Stomach smooth muscle (tissue), 2 donors: ENCODE results near the gene SETDB1.
A peak's percentile ranks its signal among the peaks of the same experiment; 100 is the strongest.

Experiments
- H3K27ac ChIP-seq: one replicate; pipeline ENCODE4 v1.7.0; 2013; ENCODE audit warnings: mild to moderate bottlenecking, low read length, inconsistent platforms
- H3K27me3 ChIP-seq, 2 donors: one replicate each; pipeline ENCODE4 v1.7.0; 2013; ENCODE audit warnings: low read length in 2 of 2; ENCODE audit not compliant: insufficient read depth in 2 of 2, control insufficient read depth in 1 of 2
- H3K36me3 ChIP-seq, 2 donors: one replicate each; pipeline ENCODE4 v1.7.0; 2013; ENCODE audit warnings: low read length in 2 of 2; ENCODE audit not compliant: control insufficient read depth in 2 of 2, insufficient read depth in 2 of 2
- H3K4me1 ChIP-seq: one replicate; pipeline ENCODE4 v1.7.0; 2013; ENCODE audit warnings: low read length; ENCODE audit not compliant: control insufficient read depth, insufficient read depth
- H3K4me3 ChIP-seq, 2 donors: one replicate each; pipeline ENCODE4 v1.7.0; 2013; ENCODE audit warnings: low read length in 2 of 2
- H3K9ac ChIP-seq, 2 donors: one replicate each; pipeline ENCODE4 v1.7.0; 2013; ENCODE audit warnings: low read length in 2 of 2, mild to moderate bottlenecking in 1 of 2
- H3K9me3 ChIP-seq, 2 donors: one replicate each; pipeline ENCODE4 v1.7.0; 2013; ENCODE audit warnings: low read length in 2 of 2; ENCODE audit not compliant: control insufficient read depth in 2 of 2
- donor health status: healthy.
- donor health status: Pancreatic carcinoma.

Gene SETDB1

GRCh38 chr1:150966011-150966410 is 39.8 kb downstream of the SETDB1 start:
- peaks cover 15% of the 10 kb centered on the region for H3K4me1 ChIP-seq
- H3K36me3 ChIP-seq, result peaks cover 62 to 65% of the 10 kb centered on the region in 2 donors
- H3K9ac ChIP-seq, result no peak overlapping the region
- peak overlapping the region; percentile 31 for H3K27ac ChIP-seq
- no peak overlapping the region for H3K4me3 ChIP-seq
- H3K27me3 ChIP-seq, result no peaks in the 10 kb centered on the region
- no peaks in the 10 kb centered on the region for H3K9me3 ChIP-seq

GRCh38 chr1:150967936-150968335 is 41.8 kb downstream of the SETDB1 start:
- H3K9ac ChIP-seq, result no peak overlapping the region
- H3K27me3 ChIP-seq, result no peaks in the 10 kb centered on the region
- no peak overlapping the region for H3K4me3 ChIP-seq
- peaks cover 51 to 52% of the 10 kb centered on the region in 2 donors for H3K36me3 ChIP-seq
- H3K9me3 ChIP-seq, result no peaks in the 10 kb centered on the region
- H3K4me1 ChIP-seq, result peaks cover 34% of the 10 kb centered on the region
- H3K27ac ChIP-seq, result no peak overlapping the region

- no peaks in the 10 kb centered on the region for H3K27me3 ChIP-seq
- H3K36me3 ChIP-seq, result peaks cover 47 to 48% of the 10 kb centered on the region in 2 donors
- no peak overlapping the region for H3K9ac ChIP-seq
- H3K4me1 ChIP-seq, result peaks cover 39% of the 10 kb centered on the region
- H3K27ac ChIP-seq, result no peak overlapping the region
- H3K4me3 ChIP-seq, result no peak overlapping the region
- no peaks in the 10 kb centered on the region for H3K9me3 ChIP-seq
These were observed 42.3 kb downstream of the SETDB1 start for GRCh38 chr1:150968491-150968890.

- Histone ChIP-seq H3K27ac (no peak overlapping the region), H3K36me3 (peaks cover 35 to 36% of the 10 kb centered on the region in 2 donors), H3K4me1 (peaks cover 46% of the 10 kb centered on the region)
These were observed 43.5 kb downstream of the SETDB1 start for GRCh38 chr1:150969626-150970025.

GRCh38 chr1:150970808-150971582 is 44.8 kb downstream of the SETDB1 start:
- peaks cover 28 to 29% of the 10 kb centered on the region in 2 donors for H3K36me3 ChIP-seq
- peak overlapping the region; percentile 6 to 29 for H3K9ac ChIP-seq
- H3K27ac ChIP-seq, result peak overlapping the region; percentile 84
- peak overlapping the region; percentile 34 to 86 for H3K4me3 ChIP-seq
- peaks cover 48% of the 10 kb centered on the region for H3K4me1 ChIP-seq
- H3K9me3 ChIP-seq, result no peaks in the 10 kb centered on the region
- no peaks in the 10 kb centered on the region for H3K27me3 ChIP-seq

More at GRCh38 chr1:150969626-150970025, 43.5 kb downstream of the SETDB1 start:
- Histone ChIP-seq H3K9me3 (no peaks in the 10 kb centered on the region), H3K4me3 (no peak overlapping the region), H3K9ac (no peak overlapping the region), H3K27me3 (no peaks in the 10 kb centered on the region)

- peak overlapping the region; percentile 18 to 29 for H3K9ac ChIP-seq
- no peaks in the 10 kb centered on the region for H3K27me3 ChIP-seq
- peak overlapping the region; percentile 86 to 96 for H3K4me3 ChIP-seq
- H3K27ac ChIP-seq, result peak overlapping the region; percentile 84
- no peaks in the 10 kb centered on the region for H3K9me3 ChIP-seq
- peaks cover 20% of the 10 kb centered on the region in 2 donors for H3K36me3 ChIP-seq
- peaks cover 48% of the 10 kb centered on the region for H3K4me1 ChIP-seq
These were observed 45.6 kb downstream of the SETDB1 start for GRCh38 chr1:150971583-150972416.

DNA sequence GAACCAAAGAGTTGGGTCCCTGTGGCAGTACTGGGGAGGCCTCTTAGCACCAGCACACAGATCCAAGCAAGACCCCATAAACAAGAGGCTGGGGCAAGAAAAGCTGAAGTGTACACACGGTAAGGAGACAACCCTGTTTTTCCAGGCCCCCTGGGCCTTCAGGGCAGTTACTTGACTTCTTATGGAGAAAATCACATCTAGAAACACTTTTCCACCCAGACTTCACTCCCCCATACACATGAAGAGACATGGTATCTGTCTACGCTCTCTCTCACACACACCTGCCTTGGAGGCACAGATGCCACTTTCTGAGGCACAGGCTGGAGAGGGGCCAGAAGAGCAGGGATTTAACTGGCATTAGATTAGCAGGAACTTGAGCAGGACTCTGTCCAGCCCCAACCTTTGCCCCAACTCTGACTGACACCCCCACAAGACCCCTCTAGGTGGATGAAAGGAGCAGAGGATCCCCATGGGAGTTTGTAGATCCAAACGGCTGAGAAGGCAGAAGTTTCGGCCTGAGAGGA is 46.3 kb downstream of the SETDB1 start:
- no peaks in the 10 kb centered on the region for H3K9me3 ChIP-seq
- peak overlapping the region; percentile 94 to 96 for H3K9ac ChIP-seq
- H3K36me3 ChIP-seq, result peaks cover 13 to 14% of the 10 kb centered on the region in 2 donors
- H3K4me3 ChIP-seq, result peak overlapping the region; percentile 86 to 96
- peak overlapping the region; percentile 84 for H3K27ac ChIP-seq
- peaks cover 53% of the 10 kb centered on the region for H3K4me1 ChIP-seq
- H3K27me3 ChIP-seq, result no peaks in the 10 kb centered on the region

GRCh38 chr1:150973258-150973835 is 47.2 kb downstream of the SETDB1 start:
- Histone ChIP-seq H3K4me1 (peaks cover 53% of the 10 kb centered on the region), H3K9ac (peak overlapping the region; percentile 94 to 96), H3K27ac (peak overlapping the region; percentile 84)

DNA sequence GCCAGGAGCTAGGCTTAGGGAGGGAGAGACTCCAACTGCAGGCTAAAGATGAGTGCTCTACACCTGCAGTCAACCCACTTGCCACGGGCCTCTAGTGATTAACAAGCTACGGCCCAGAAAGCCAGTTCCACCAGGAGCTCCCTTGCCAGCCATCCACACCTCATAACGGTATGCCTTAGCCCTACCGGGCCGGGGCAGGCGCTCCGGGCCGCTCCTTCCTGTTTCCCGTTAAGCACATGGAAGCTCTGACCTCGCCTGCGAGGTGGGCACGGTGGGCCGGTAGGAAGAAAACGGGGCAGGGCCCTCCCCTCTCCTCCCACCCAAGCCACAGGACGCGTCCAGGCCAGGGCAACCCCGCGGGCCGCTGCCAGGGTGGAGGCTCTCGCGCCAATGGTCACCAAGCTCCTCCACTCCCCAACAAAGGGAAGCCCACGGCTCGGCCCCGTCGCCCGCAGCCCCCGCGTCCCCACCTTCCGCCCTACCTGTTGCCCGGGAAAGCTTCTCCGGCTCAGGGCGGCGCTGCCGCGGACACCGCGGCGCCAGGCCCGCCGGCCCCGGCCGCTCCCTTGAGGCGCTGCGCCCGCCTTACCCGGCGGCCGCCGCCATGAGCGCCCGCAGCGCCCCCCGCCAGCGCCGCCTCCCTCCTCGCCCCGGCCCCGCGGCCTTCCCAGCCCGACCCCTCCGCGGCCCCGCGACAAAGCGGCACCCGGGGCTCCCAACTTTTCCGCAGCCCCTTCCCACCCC is 47.8 kb downstream of the SETDB1 start:
- peaks cover 53% of the 10 kb centered on the region for H3K4me1 ChIP-seq
- peak overlapping the region; percentile 94 to 96 for H3K9ac ChIP-seq
- peak overlapping the region; percentile 86 to 96 for H3K4me3 ChIP-seq
- peak overlapping the region; percentile 84 for H3K27ac ChIP-seq
- no peaks in the 10 kb centered on the region for H3K36me3 ChIP-seq
- no peaks in the 10 kb centered on the region for H3K9me3 ChIP-seq
- no peaks in the 10 kb centered on the region for H3K27me3 ChIP-seq

More at GRCh38 chr1:150973258-150973835, 47.2 kb downstream of the SETDB1 start:
- Histone ChIP-seq H3K36me3 (peaks cover 4 to 5% of the 10 kb centered on the region in 2 donors), H3K27me3 (no peaks in the 10 kb centered on the region), H3K4me3 (peak overlapping the region; percentile 86 to 96), H3K9me3 (no peaks in the 10 kb centered on the region)
